ENCODE data around the gene AQP7.
"Not testable (repeated sequence)": the region's sequence is repeated elsewhere in the genome, so short reads cannot be mapped to it uniquely, and the experiment has no call there.

AQP7 gene

DNA sequence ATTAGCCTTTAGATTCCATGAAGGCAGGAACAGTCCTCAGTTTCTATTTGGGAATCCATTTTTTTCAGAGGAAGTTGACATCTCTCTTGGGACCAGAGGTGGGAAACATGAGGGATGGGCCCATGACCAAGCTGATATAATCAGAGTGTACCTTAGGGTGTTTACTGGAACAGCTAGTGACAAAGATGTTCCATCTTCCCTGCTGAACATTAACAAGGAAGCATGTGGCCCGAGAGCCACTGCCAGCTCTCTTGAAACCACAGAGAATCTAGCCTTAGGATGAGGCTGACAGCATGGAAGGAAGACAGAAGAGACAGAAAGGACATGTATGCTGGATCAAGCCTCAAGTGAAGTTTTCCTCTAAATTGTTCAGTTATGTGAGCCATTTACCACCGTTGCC lies 29.1 kb upstream of the AQP7 start:
- DNase-seq (ENCODE audit: extremely low read depth, low read depth) = no peak
- TF ChIP-seq, protein P1, sequence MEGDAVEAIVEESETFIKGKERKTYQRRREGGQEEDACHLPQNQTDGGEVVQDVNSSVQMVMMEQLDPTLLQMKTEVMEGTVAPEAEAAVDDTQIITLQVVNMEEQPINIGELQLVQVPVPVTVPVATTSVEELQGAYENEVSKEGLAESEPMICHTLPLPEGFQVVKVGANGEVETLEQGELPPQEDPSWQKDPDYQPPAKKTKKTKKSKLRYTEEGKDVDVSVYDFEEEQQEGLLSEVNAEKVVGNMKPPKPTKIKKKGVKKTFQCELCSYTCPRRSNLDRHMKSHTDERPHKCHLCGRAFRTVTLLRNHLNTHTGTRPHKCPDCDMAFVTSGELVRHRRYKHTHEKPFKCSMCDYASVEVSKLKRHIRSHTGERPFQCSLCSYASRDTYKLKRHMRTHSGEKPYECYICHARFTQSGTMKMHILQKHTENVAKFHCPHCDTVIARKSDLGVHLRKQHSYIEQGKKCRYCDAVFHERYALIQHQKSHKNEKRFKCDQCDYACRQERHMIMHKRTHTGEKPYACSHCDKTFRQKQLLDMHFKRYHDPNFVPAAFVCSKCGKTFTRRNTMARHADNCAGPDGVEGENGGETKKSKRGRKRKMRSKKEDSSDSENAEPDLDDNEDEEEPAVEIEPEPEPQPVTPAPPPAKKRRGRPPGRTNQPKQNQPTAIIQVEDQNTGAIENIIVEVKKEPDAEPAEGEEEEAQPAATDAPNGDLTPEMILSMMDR (IDR thresholded peaks at IDR 0.05; ENCODE audit: low read depth, low read length) = no peak

DNA sequence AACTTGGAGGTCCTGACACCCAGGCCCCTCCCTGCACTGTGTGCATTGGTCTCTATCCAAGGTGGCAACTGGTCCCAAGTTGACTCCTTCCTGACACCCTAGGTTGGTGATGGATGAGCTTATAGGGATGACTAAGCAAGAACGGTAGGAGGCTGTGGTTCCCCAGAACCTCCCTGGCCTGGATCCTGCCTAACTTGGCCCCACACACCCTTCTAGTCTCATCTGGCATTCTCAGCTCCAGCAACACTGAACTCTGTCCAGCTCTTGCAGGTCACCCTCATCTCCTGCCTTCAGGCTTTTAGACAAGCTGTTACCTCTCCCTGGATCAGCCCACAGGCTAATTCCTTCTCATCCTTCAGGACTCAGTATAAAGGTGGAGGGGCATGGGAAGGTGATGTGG lies 28.6 kb upstream of the AQP7 start:
- no peak for DNase-seq (ENCODE audit: extremely low read depth, low read depth)
- TF ChIP-seq, protein P1 (IDR thresholded peaks at IDR 0.05; ENCODE audit: low read depth, low read length) = no peak

DNA sequence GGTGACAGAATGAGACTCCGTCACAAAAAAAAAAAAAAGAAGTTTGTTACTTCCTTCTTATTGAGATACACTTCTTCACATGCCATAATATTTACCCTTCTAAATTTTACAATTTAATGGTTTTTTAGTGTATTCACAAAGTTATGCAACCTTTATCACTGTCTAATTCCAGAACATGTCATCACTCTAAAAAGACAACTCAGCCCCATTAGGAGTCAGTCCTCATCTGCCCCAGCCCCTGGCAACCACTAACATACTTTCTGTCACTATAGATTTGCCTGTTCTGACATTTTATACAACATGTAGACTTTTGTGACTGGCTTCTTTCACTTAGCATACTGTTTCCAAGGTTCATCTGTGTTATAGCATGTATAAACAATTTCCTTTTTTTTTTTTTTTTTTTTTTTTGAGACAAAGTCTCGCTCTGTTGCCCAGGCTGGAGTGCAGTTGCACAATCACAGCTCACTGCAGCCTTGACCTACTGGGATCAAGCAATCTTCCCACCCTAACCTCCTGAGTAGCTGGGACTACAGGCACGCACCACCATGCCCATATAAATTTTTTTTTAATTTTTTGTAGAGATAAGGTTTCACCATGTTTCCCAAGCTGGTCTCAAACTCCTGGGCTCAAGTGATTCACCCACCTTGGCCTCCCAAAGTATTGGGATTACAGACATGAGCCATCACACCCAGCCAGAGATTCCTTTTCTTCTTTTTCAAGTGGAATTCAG lies 27.1 kb upstream of the AQP7 start:
- TF ChIP-seq, protein P1 (IDR thresholded peaks at IDR 0.05; ENCODE audit: low read depth, low read length) = no peak
- no peak for DNase-seq (ENCODE audit: extremely low read depth, low read depth)

DNA sequence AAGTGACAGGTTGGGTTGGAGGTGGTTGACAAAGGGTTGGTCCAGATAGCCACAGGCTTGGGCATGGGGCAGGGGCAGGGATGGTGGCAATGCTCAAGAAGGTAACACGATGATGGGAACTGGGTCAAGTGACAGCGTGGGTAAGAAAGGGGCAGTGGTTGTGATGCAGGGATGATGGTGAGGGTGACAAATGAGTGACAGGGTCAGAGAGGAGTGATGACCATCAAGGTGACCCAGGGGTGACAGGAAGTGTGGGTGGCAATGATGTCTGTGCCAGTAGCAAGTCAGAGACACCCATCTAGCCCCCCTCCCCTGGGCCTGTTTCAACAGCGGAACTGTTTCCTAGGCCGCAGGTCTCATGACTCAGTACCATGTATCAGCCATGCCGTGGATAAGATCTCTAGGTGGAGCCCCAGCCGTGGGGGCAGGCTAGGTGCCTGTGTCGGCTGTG lies 24.5 kb upstream of the AQP7 start:
- TF ChIP-seq, protein P1 (IDR thresholded peaks at IDR 0.05; ENCODE audit: low read depth, low read length) = no peak

DNA sequence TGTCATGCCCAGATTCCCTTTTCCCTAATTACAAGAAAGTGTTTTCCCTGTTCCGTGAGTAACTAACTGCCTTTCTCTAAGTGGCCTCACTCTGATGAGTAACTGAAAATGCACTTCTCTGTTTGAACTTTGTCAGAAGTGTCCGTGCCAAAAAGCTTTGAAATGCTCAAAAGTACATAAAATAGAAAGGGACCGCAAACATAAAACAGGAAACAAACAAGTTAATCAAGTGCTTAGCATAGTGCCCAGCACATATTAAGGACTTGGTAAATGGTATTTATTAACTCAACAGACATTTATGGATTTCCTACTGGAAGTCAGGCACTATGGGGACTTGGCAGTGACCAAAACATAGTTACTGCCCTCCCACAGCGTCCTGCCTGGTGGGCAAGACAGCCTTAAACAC lies 22.8 kb upstream of the AQP7 start:
- no peak for DNase-seq (ENCODE audit: extremely low read depth, low read depth)

More for the DNA sequence above, 24.5 kb upstream of the AQP7 start:
- no peak for DNase-seq (ENCODE audit: extremely low read depth, low read depth)

DNA sequence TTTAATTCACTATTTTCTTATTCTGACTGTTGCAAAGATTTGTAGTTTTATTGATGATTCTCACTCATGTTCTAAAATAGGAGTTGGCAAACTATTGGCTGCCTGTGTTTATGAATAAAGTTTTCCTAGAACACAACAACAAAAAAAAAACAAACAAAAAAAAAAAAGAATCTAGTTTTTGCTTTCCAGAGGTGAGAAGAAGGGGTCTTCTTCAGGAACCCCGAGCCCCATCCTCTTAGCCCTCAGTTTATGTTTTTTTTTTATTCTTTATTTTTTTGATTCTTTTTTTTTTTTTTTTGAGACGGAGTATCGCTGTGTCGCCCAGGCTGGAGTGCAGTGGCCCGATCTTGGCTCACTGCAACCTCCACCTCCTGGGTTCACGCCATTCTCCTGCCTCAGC lies 22.1 kb upstream of the AQP7 start:
- DNase-seq (ENCODE audit: extremely low read depth, low read depth) = not testable (repeated sequence)

More for the DNA sequence above, 22.8 kb upstream of the AQP7 start:
- TF ChIP-seq, protein P1 (IDR thresholded peaks at IDR 0.05; ENCODE audit: low read depth, low read length) = no peak

DNA sequence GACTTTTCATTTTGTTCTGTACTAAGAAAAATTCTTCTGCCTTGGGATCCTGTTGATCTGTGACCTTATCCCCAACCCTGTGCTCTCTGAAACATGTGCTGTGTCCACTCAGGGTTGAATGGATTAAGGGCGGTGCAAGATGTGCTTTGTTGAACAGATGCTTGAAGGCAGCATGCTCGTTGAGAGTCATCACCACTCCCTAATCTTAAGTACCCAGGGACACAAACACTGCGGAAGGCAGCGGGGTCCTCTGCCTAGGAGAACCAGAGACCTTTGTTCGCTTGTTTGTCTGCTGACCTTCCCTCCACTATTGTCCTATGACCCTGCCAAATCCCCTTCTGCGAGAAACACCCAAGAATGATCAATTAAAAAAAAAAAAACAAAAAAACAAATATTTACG lies 21.7 kb upstream of the AQP7 start:
- DNase-seq (ENCODE audit: extremely low read depth, low read depth) = not testable (repeated sequence)

DNA sequence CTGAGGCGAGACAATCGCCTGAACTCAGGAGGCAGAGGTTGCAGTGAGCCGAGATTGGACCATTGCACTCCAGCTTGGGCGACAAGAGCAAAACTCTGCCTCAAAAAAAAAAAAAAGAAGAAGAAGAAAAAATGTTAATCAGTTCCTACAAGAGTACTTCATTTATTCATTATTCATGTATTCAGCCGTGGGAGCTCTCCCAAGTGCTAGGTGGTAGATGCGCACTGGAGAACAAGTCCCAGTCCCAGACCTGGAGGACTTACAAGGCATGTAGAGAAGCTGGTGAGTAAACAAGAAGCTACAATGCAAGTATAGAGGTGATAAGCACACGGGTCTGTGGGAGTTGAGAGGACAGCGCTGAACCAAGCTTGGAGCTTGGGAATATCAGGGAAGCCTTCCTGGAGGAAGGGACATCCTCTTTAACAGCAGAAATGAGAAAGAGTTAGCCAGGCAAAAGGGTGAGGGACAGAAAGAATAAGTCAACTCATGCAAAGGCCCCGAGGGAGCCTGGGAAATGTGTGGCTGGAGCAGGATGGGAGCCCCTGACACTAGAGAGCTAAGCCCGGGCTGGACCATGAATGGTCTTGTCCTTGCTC lies 17.4 kb upstream of the AQP7 start:
- TF ChIP-seq, protein P1 (IDR thresholded peaks at IDR 0.05; ENCODE audit: low read depth, low read length) = no peak
- no peak for DNase-seq (ENCODE audit: extremely low read depth, low read depth)

All from AG09319 (cell line).